ENCODE measurements around the gene PRKCA. TPM values are rescaled to one million over a fixed set of nuclear protein-coding genes. Genes with fewer than 3 reads are reported as not detected.

The PRKCA gene
- total RNA-seq, 4 donors from 2014 or later = 9.0 to 76.1 (median 15.1) TPM

- Histone ChIP-seq H3K36me3 (no peaks in the 10 kb centered on the region), H3K9me3 (no peaks in the 10 kb centered on the region), H3K27ac (no peak overlapping the region), H3K4me3 (no peak overlapping the region), H3K27me3 (no peaks in the 10 kb centered on the region), H3K4me1 (peaks cover 0 to 3% of the 10 kb centered on the region in 2 donors)
- no peak for DNase-seq
- intact Hi-C loops (cut with DNase I; ENCODE audit: low total_unique reads) = no loop called here
- TF ChIP-seq CTCF (IDR thresholded peaks at IDR 0.05) = no peak
- no peak for TF ChIP-seq POLR2A (IDR thresholded peaks at IDR 0.05)
These were observed 77.6 kb downstream of the PRKCA start for GRCh38 chr17:66379996-66380395.

DNA sequence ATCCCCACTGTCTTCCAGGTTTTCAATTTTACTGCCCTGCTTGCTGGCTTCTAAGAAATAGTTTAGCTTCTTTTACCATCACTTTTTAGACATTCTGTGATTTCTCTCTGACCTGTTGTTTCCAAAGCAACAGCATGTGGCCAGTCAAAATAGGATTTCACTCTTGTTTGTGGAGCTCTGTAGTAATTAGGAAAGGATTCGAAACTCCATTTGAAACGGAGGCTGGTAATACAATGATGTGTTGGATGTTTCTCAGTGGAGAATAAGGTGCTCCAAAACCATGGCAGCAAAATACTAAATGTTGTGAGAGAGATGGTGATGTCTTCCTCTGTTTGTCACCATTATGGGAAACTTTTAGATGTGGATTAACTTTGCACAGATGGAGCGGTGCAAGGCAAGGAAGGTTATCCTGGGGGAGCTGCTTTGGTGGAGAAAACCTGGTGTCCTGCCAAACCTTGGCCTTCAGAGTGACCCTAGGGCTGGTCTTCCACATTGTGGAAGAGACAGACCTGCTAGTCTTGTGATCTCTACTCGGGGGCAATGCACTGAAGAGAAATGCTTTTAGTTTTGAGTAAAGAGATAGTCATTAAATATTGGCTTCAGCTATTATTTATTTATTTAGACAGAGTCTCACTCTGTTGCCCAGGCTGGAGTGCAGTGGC, 79.4 kb downstream of the PRKCA start:
- TF ChIP-seq POLR2A (IDR thresholded peaks at IDR 0.05) (no peak), CTCF (IDR thresholded peaks at IDR 0.05) (no peak)
- Histone ChIP-seq H3K27ac (no peak overlapping the region), H3K4me1 (peaks cover 0 to 3% of the 10 kb centered on the region in 2 donors), H3K27me3 (no peaks in the 10 kb centered on the region), H3K9me3 (no peaks in the 10 kb centered on the region), H3K4me3 (no peak overlapping the region), H3K36me3 (no peaks in the 10 kb centered on the region)
- intact Hi-C loops (cut with DNase I; ENCODE audit: low total_unique reads) = no loop called here
- no peak for DNase-seq

DNA sequence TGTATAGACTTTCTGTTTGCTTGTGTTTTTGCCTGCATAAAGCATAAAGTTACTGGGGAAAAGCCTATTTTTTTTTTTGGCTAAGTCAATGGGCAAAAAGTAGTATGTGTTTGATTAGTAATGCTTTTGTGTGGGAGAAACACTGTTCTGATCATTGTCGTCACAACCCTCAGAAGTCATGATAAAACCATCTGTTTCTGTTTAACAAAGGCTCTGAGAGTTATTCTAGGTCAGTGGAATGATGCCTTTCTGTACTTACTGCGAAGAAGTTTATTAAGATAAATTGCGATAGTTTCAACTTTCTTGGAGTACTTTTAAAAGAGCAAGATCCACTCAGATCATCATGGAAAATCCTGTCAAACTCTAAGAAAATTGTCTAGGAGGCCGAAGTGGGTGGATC, 80.9 kb downstream of the PRKCA start:
- Histone ChIP-seq H3K36me3 (no peaks in the 10 kb centered on the region), H3K27ac (peak overlapping the region; percentile 0 to 20), H3K9me3 (no peaks in the 10 kb centered on the region), H3K4me3 (no peak overlapping the region), H3K27me3 (no peaks in the 10 kb centered on the region), H3K4me1 (peaks cover 0 to 3% of the 10 kb centered on the region in 2 donors)
- TF ChIP-seq POLR2A (IDR thresholded peaks at IDR 0.05) = no peak
- no peak for TF ChIP-seq CTCF (IDR thresholded peaks at IDR 0.05)
- intact Hi-C loops (cut with DNase I; ENCODE audit: low total_unique reads) = no loop called here
- no peak for DNase-seq

GRCh38 chr17:66386498-66387351, 84.3 kb downstream of the PRKCA start:
- TF ChIP-seq CTCF (IDR thresholded peaks at IDR 0.05) (no peak), POLR2A (IDR thresholded peaks at IDR 0.05) (no peak)
- H3K36me3 ChIP-seq = no peaks in the 10 kb centered on the region
- no peak overlapping the region for H3K4me3 ChIP-seq
- H3K27ac ChIP-seq = no peak overlapping the region
- no peaks in the 10 kb centered on the region for H3K27me3 ChIP-seq
- intact Hi-C loops (cut with DNase I; ENCODE audit: low total_unique reads) = no loop called here
- no peaks in the 10 kb centered on the region for H3K9me3 ChIP-seq
- DNase-seq = no peak
- H3K4me1 ChIP-seq = peaks cover 0 to 3% of the 10 kb centered on the region in 2 donors

DNA sequence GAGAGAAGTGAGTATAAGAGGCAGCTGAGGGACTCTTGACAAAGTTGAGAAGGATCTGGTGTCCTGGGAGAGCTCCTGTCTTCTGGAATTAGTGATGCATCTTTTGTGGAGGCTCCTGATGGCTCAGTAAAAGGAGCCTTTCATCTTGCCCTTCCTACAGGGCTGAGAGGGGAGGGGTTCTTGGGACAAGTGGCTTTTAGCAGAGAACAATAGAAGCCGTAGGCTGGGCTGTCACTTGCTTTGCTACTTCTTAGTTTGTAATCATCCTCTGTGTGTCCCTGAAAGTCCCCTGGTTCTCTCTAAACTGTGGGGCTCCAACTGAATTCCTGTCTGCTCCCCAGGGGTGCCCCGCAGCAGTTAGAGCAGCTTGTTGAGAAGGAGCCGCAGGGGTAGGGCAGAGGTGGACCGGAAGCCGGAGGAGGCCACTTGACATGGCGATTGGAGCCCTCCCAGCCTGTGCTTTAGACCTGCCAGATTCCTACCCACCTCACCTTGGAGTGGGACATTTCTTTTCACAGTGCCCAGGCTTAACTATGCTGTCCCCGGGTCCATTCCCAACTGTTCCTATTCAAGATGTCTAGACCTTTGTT, 85.1 kb downstream of the PRKCA start:
- H3K4me3 ChIP-seq = no peak overlapping the region
- no peak overlapping the region for H3K27ac ChIP-seq
- no peaks in the 10 kb centered on the region for H3K36me3 ChIP-seq
- DNase-seq = no peak
- TF ChIP-seq CTCF (IDR thresholded peaks at IDR 0.05) (no peak), POLR2A (IDR thresholded peaks at IDR 0.05) (no peak)
- no peaks in the 10 kb centered on the region for H3K27me3 ChIP-seq
- H3K9me3 ChIP-seq = no peaks in the 10 kb centered on the region
- intact Hi-C loops (cut with DNase I; ENCODE audit: low total_unique reads) = no loop called here
- no peaks in the 10 kb centered on the region for H3K4me1 ChIP-seq

Measured in uterus (tissue), 4 donors.